Vagina (tissue), 2 donors: ENCODE data around the gene ARVCF. TPM values are rescaled to one million over a fixed set of nuclear protein-coding genes. Genes with fewer than 3 reads are reported as not detected.

ENCODE experiments used
- DNase-seq, 2 donors: peaks; one replicate each; pipeline ENCODE4 v3.0.0-alpha.2; 2017; ENCODE audit errors: extremely low spot score in 2 of 2
- H3K27ac ChIP-seq: fragments of 200-600 bp; sonication (generic); one replicate; pipeline ENCODE4 v1.5.1; 2019
- H3K27me3 ChIP-seq: fragments of 200-600 bp; sonication (generic); one replicate; pipeline ENCODE4 v1.5.1; 2019
- H3K36me3 ChIP-seq, 2 donors: fragments of 200-600 bp; sonication (generic); one replicate each; pipeline ENCODE4 v1.5.1; 2017 to 2019
- H3K4me1 ChIP-seq: fragments of 200-600 bp; sonication (generic); one replicate; pipeline ENCODE4 v1.5.1; 2019
- H3K4me3 ChIP-seq, 2 donors: fragments of 200-600 bp; sonication (generic); 1 replicate in 1 of 2; 2 replicates in 1 of 2; pipeline ENCODE4 v1.5.1; 2016 to 2019
- H3K9me3 ChIP-seq: fragments of 200-600 bp; sonication (generic); one replicate; pipeline ENCODE4 v1.5.1; 2019
- POLR2A ChIP-seq, 2 donors: fragments of 450-650 bp; IDR thresholded peaks; one replicate each; pipeline ENCODE4 v1.6.1; 2017; ENCODE audit warnings: antibody characterized with exemption in 2 of 2, mild to moderate bottlenecking in 2 of 2, moderate library complexity in 2 of 2
- POLR2AphosphoS5 ChIP-seq, 2 donors: sonication (generic); formaldehyde crosslinking; IDR thresholded peaks; one replicate each; pipeline ENCODE4 v1.9.0; 2017; ENCODE audit warnings: antibody characterized with exemption in 2 of 2, mild to moderate bottlenecking in 2 of 2, low read depth in 1 of 2; ENCODE audit not compliant: insufficient read depth in 1 of 2
- intact Hi-C: fragments of 100-400 bp; cut with DNase I; formaldehyde crosslinking; loops from one replicate; pipeline ENCODE4 v1.15.1; 2023
- total RNA-seq: library from RNA; depleted of rRNA; stranded (reverse); fragments of >200 nt; gene quantifications from one replicate; pipeline ENCODE4 v1.2.3, GENCODE V29; 2016
- TF ChIP-seq, protein P1 (sequence below), 3 experiments: fragments of 450-650 bp in 2 of 3; fragments of 200-600 bp in 1 of 3; sonication (generic) in 1 of 3; IDR thresholded peaks; one replicate each; pipeline ENCODE4 v1.5.1; 2017 to 2019; ENCODE audit warnings: antibody characterized with exemption in 3 of 3, mild to moderate bottlenecking in 2 of 3, moderate library complexity in 2 of 3

Gene ARVCF
- total RNA-seq, 1 donor from 2014 or later: 10.8 TPM

DNA sequence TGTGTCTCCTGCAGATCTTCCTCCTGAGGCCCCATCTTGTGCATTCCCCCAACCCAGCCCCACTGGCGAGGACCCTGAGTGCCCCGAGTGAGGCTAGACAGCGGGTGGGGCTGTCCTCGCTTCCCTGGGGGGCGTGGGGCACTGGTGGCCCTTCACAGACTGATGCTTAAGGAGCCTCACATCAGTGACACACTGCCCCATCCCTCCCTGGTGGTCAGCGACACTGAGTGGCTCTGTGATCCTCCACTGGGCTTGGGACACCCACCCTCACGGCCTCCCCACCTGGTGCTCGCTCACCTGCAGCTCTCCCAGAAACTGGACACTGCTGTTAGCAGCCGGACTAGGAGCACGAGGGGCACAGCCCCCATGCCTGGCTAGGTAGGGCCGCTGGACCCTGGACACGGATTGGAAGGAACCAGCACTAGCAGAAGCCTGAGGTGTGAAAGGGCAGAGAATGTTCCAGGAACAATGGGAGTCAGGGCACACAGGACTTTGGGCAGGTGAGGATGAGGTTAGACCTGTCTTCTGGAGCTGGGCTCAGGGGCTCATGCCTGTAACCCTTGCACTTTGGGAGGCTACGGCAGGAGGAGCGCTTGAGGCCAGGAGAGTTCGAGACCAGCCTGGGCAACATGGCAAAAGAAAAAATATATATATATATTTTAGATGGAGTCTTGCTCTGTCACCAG, 51.8 kb downstream of the ARVCF start:
- no peak for DNase-seq

DNA sequence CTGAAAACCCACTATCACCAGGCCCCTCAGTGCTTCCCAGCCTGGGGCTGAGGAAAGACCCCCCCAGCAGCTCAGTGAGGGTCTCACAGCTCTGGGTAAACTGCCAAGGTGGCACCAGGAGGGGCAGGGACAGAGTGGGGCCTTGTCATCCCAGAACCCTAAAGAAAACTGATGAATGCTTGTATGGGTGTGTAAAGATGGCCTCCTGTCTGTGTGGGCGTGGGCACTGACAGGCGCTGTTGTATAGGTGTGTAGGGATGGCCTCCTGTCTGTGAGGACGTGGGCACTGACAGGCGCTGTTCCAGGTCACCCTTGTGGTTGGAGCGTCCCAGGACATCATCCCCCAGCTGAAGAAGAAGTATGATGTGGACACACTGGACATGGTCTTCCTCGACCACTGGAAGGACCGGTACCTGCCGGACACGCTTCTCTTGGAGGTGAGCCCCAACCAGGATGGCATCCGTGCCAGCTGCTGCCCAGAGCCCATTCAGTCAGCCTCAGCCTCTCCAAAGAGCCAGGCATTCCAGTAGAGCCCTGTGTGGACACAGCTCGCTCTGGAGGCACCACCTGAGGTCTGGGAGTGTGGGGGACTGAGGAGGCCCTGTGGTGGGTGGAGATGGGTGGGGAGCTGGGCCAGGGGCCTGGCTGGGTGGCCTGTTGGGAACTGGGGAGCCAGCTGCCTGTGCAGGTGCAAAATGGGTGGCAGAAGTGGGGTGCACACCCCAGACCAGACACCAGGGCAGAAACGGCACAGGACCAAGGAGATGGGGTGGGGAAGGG, 52.6 kb downstream of the ARVCF start:
- DNase-seq: no peak
- intact Hi-C loops: no loop called here
- TF ChIP-seq, protein P1, sequence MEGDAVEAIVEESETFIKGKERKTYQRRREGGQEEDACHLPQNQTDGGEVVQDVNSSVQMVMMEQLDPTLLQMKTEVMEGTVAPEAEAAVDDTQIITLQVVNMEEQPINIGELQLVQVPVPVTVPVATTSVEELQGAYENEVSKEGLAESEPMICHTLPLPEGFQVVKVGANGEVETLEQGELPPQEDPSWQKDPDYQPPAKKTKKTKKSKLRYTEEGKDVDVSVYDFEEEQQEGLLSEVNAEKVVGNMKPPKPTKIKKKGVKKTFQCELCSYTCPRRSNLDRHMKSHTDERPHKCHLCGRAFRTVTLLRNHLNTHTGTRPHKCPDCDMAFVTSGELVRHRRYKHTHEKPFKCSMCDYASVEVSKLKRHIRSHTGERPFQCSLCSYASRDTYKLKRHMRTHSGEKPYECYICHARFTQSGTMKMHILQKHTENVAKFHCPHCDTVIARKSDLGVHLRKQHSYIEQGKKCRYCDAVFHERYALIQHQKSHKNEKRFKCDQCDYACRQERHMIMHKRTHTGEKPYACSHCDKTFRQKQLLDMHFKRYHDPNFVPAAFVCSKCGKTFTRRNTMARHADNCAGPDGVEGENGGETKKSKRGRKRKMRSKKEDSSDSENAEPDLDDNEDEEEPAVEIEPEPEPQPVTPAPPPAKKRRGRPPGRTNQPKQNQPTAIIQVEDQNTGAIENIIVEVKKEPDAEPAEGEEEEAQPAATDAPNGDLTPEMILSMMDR (IDR thresholded peaks at IDR 0.05): no peak
- TF ChIP-seq POLR2A (IDR thresholded peaks at IDR 0.05) (no peak), POLR2AphosphoS5 (IDR thresholded peaks at IDR 0.05; ENCODE audit: insufficient read depth in 1 of 2, low read depth in 1 of 2) (no peak)
- peaks cover 0 to 52% of the 10 kb centered on the region in 2 donors for H3K36me3 ChIP-seq
- H3K27me3 ChIP-seq: no peaks in the 10 kb centered on the region
- H3K4me1 ChIP-seq: peaks cover 44% of the 10 kb centered on the region
- no peak overlapping the region for H3K27ac ChIP-seq
- H3K4me3 ChIP-seq: peak overlapping the region in 1 of 2 donors; percentile 29
- H3K9me3 ChIP-seq: no peaks in the 10 kb centered on the region

More for the DNA sequence above, 51.8 kb downstream of the ARVCF start:
- Histone ChIP-seq H3K36me3 (peaks cover 0 to 60% of the 10 kb centered on the region in 2 donors), H3K27me3 (no peaks in the 10 kb centered on the region), H3K9me3 (no peaks in the 10 kb centered on the region), H3K27ac (no peak overlapping the region), H3K4me3 (no peak overlapping the region), H3K4me1 (peaks cover 36% of the 10 kb centered on the region)
- intact Hi-C loops: no loop called here
- TF ChIP-seq, protein P1 (IDR thresholded peaks at IDR 0.05): no peak
- TF ChIP-seq POLR2AphosphoS5 (IDR thresholded peaks at IDR 0.05; ENCODE audit: insufficient read depth in 1 of 2, low read depth in 1 of 2) (no peak), POLR2A (IDR thresholded peaks at IDR 0.05) (no peak)

DNA sequence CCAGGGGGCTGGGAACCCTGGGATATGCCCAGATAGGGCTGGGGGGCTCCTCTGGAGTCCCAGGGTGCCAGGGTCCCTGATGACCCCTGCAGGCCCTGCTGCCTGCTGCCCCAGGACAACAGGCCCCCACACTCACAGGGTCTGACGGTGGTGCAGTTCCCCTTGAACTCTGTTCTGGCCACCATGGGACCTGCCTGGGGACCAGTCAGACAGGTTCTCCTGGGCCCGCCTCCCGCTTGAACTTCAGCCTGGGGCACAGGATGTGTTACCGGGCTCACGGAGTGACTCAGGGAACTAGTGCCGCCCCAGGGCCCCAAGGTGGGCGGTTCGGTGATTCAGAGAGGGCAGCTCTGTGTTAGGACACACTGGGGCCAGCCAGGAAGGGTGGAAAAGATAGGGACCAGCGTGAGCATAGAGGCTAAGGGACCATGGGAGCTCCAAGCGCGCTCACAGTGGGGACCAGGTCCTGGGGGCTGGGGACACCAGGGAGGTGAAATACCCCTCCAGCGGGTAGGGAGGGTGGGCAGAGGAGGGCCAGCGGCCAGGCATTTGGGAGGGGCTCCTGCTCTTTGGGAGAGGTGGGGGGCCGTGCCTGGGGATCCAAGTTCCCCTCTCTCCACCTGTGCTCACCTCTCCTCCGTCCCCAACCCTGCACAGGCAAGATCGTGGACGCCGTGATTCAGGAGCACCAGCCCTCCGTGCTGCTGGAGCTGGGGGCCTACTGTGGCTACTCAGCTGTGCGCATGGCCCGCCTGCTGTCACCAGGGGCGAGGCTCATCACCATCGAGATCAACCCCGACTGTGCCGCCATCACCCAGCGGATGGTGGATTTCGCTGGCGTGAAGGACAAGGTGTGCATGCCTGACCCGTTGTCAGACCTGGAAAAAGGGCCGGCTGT, 53.5 kb downstream of the ARVCF start:
- H3K27ac ChIP-seq: peak overlapping the region; percentile 61
- TF ChIP-seq, protein P1 (IDR thresholded peaks at IDR 0.05): no peak
- peak; percentile 49 to 70 for TF ChIP-seq POLR2AphosphoS5 (IDR thresholded peaks at IDR 0.05; ENCODE audit: insufficient read depth in 1 of 2, low read depth in 1 of 2)
- peak overlapping the region in 1 of 2 donors; percentile 29 for H3K4me3 ChIP-seq
- H3K27me3 ChIP-seq: no peaks in the 10 kb centered on the region
- H3K36me3 ChIP-seq: peaks cover 0 to 43% of the 10 kb centered on the region in 2 donors
- intact Hi-C loops: no loop called here
- H3K4me1 ChIP-seq: peaks cover 49% of the 10 kb centered on the region
- H3K9me3 ChIP-seq: no peaks in the 10 kb centered on the region
- DNase-seq: no peak

DNA sequence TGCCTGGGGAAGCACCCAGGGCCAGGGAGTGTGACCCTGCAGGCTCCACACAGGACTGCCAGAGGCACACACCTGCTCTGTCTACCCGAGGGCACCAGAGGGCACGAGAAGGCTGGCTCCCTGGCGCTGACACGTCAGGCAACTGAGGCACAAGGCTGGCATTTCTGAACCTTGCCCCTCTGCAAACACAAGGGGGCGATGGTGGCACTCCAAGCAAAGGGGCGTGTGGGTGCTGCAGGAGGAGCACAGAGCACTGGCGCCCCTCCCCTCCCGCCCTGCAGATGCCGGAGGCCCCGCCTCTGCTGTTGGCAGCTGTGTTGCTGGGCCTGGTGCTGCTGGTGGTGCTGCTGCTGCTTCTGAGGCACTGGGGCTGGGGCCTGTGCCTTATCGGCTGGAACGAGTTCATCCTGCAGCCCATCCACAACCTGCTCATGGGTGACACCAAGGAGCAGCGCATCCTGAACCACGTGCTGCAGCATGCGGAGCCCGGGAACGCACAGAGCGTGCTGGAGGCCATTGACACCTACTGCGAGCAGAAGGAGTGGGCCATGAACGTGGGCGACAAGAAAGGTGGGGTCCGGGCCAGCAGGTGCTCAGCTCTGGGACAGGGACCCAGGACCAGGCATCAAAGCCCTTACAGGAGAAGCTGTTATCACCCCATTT, 54.2 kb downstream of the ARVCF start:
- Histone ChIP-seq H3K27ac (peak overlapping the region; percentile 61), H3K4me1 (peaks cover 49% of the 10 kb centered on the region), H3K4me3 (peak overlapping the region in 1 of 2 donors; percentile 18), H3K27me3 (no peaks in the 10 kb centered on the region), H3K9me3 (no peaks in the 10 kb centered on the region), H3K36me3 (peaks cover 0 to 35% of the 10 kb centered on the region in 2 donors)
- TF ChIP-seq POLR2A (IDR thresholded peaks at IDR 0.05): no peak
- TF ChIP-seq, protein P1 (IDR thresholded peaks at IDR 0.05): peak in 2 of 3 experiments; percentile 16 to 40
- intact Hi-C loops: no loop called here
- no peak for DNase-seq
